Keratinocyte (primary cell): ENCODE results near the gene ZEB2. TPM values are rescaled to one million over a fixed set of nuclear protein-coding genes. Genes with fewer than 3 reads are reported as not detected.

Experiments
- DNase-seq: peaks from one replicate; pipeline ENCODE4 v3.0.0-alpha.2; 2011; ENCODE audit warnings: low read depth, missing footprints, low spot score
- FAIRE-seq: peaks from 2 replicates; lab custom pipeline; 2011; peaks lifted over from hg19 to GRCh38; lab: Jason Lieb, UNC
- H2AFZ ChIP-seq: 2 replicates; pipeline ENCODE4 v1.6.0; 2012; ENCODE audit warnings: low read length, control low read depth, inconsistent platforms; ENCODE audit not compliant: control insufficient read depth
- H3K27ac ChIP-seq: 2 replicates; pipeline ENCODE4 v1.5.1; 2011; ENCODE audit warnings: low read length; ENCODE audit not compliant: control insufficient read depth, insufficient read depth
- H3K27me3 ChIP-seq: 3 replicates; pipeline ENCODE4 v1.6.0; 2011; ENCODE audit warnings: low read length; ENCODE audit not compliant: control insufficient read depth, insufficient read depth; ENCODE audit errors: extremely low read depth
- H3K36me3 ChIP-seq, 2 experiments: 2 replicates in 1 of 2; 3 replicates in 1 of 2; pipeline ENCODE4 v1.5.1; 2011; ENCODE audit warnings: low read length in 2 of 2, mild to moderate bottlenecking in 1 of 2; ENCODE audit not compliant: control insufficient read depth in 2 of 2, insufficient read depth in 2 of 2; ENCODE audit errors: extremely low read depth in 1 of 2
- H3K4me1 ChIP-seq: 3 replicates; pipeline ENCODE4 v1.5.1; 2011; ENCODE audit warnings: low read length; ENCODE audit not compliant: control insufficient read depth, insufficient read depth; ENCODE audit errors: extremely low read depth
- H3K4me2 ChIP-seq: 3 replicates; pipeline ENCODE4 v1.6.0; 2011; ENCODE audit warnings: low read depth, low read length; ENCODE audit not compliant: control insufficient read depth, insufficient read depth; ENCODE audit errors: extremely low read depth
- H3K4me3 ChIP-seq, 3 experiments: fragments of 200-600 bp in 1 of 3; sonication (generic) in 1 of 3; 2 replicates in 2 of 3; 3 replicates in 1 of 3; pipeline ENCODE4 v1.5.1; 2011 to 2016; ENCODE audit warnings: low read length in 3 of 3, mild to moderate bottlenecking in 3 of 3, control low read depth in 2 of 3, inconsistent platforms in 1 of 3, low read depth in 1 of 3, mixed read lengths in 1 of 3, mixed run types in 1 of 3, moderate library complexity in 1 of 3; ENCODE audit not compliant: control insufficient read depth in 2 of 3, insufficient read depth in 2 of 3; ENCODE audit errors: extremely low read depth in 1 of 3
- H3K79me2 ChIP-seq: 2 replicates; pipeline ENCODE4 v1.6.0; 2012; ENCODE audit warnings: low read length; ENCODE audit not compliant: control insufficient read depth, insufficient read depth
- H3K9ac ChIP-seq: 3 replicates; pipeline ENCODE4 v1.6.0; 2011; ENCODE audit warnings: low read length; ENCODE audit not compliant: control insufficient read depth, insufficient read depth; ENCODE audit errors: extremely low read depth
- H3K9me1 ChIP-seq: 3 replicates; pipeline ENCODE4 v1.6.0; 2011; ENCODE audit warnings: low read length; ENCODE audit not compliant: control insufficient read depth, insufficient read depth; ENCODE audit errors: extremely low read depth
- H3K9me3 ChIP-seq: 2 replicates; pipeline ENCODE4 v1.5.1; 2012; ENCODE audit warnings: low read depth, low read length; ENCODE audit not compliant: control insufficient read depth
- H4K20me1 ChIP-seq: 3 replicates; pipeline ENCODE4 v1.6.0; 2011; ENCODE audit warnings: low read length; ENCODE audit not compliant: control insufficient read depth, insufficient read depth; ENCODE audit errors: extremely low read depth
- EZH2 ChIP-seq: IDR thresholded peaks from one replicate; pipeline ENCODE4 v1.6.1; 2012; ENCODE audit warnings: inconsistent platforms, mild to moderate bottlenecking, low read length, moderate library complexity
- dilution Hi-C: fragments of 300-500 bp; cut with MboI; formaldehyde crosslinking; loops from one replicate; pipeline ENCODE4 v1.7.0; 2020; ENCODE audit warnings: low sequenced_read_pairs; ENCODE audit not compliant: extremely low pct_ligation_motif_present
- polyA plus RNA-seq, 5 experiments: library from polyadenylated mRNA; depleted of rRNA in 3 of 5; stranded (reverse) in 3 of 5; stranded (forward) in 1 of 5; unstranded in 1 of 5; fragments of >200 nt; gene quantifications; 1 replicate in 1 of 5; 2 replicates in 3 of 5; 3 replicates in 1 of 5; pipeline versions ENCODE4 v1.2.1 to v1.2.3, GENCODE V29; 2011 to 2012; ENCODE audit warnings: missing spikeins in 2 of 5, low read depth in 1 of 5, low replicate concordance in 1 of 5
- TF ChIP-seq, protein P1 (sequence below), 3 experiments: IDR thresholded peaks in 1 of 3; conservative IDR thresholded peaks in 1 of 3; optimal IDR thresholded peaks in 1 of 3; 2 replicates in 2 of 3; 3 replicates in 1 of 3; pipeline versions ENCODE3 to v1.5.1; 2011; ENCODE audit warnings: low read length in 3 of 3, mild to moderate bottlenecking in 3 of 3, moderate library complexity in 2 of 3, control low read depth in 1 of 3, inconsistent platforms in 1 of 3; ENCODE audit not compliant: insufficient read depth in 2 of 3; ENCODE audit errors: extremely low read depth in 1 of 3

Gene ZEB2
- polyA plus RNA-seq, 1 donor (not counting 4 experiments of a cell fraction or from before 2014, with no cell fraction given): 0.12 TPM

DNA sequence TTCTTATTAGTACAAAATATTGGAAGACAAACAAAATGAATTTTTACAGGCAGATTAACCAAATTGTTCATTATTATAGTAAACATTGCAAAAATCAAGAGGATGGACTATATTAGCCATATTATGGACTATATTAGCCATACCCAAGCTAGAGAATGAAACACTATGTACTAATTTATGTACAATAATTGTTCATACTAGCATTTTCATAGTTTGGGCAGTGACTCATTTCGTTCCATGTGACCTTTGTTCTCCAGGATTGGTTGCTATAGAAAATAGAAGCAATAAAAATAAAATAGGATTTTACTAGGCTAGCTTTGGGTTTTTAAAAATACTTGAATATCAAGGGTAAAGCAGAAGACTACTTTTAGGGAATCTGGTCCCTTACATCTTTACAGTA, 176.8 kb downstream of the ZEB2 start:
- Histone ChIP-seq H3K4me3 (no peak overlapping the region), H3K79me2 (no peaks in the 10 kb centered on the region), H3K9ac (no peak overlapping the region), H2AFZ (no peak overlapping the region), H3K4me1 (peaks cover 4% of the 10 kb centered on the region), H3K4me2 (no peak overlapping the region), H3K9me3 (no peaks in the 10 kb centered on the region), H3K27ac (no peak overlapping the region), H3K9me1 (no peaks in the 10 kb centered on the region), H3K27me3 (no peaks in the 10 kb centered on the region), H3K36me3 (no peaks in the 10 kb centered on the region), H4K20me1 (no peaks in the 10 kb centered on the region)
- DNase-seq: no peak
- dilution Hi-C loops: no loop called here
- FAIRE-seq: no peak
- no peak for TF ChIP-seq EZH2
- TF ChIP-seq, protein P1, sequence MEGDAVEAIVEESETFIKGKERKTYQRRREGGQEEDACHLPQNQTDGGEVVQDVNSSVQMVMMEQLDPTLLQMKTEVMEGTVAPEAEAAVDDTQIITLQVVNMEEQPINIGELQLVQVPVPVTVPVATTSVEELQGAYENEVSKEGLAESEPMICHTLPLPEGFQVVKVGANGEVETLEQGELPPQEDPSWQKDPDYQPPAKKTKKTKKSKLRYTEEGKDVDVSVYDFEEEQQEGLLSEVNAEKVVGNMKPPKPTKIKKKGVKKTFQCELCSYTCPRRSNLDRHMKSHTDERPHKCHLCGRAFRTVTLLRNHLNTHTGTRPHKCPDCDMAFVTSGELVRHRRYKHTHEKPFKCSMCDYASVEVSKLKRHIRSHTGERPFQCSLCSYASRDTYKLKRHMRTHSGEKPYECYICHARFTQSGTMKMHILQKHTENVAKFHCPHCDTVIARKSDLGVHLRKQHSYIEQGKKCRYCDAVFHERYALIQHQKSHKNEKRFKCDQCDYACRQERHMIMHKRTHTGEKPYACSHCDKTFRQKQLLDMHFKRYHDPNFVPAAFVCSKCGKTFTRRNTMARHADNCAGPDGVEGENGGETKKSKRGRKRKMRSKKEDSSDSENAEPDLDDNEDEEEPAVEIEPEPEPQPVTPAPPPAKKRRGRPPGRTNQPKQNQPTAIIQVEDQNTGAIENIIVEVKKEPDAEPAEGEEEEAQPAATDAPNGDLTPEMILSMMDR (optimal IDR thresholded peaks at IDR 0.05 in 1 of 3, IDR thresholded peaks at IDR 0.05 in 1 of 3, conservative IDR thresholded peaks at IDR 0.05 in 1 of 3; ENCODE audit: extremely low read depth in 1 of 3, insufficient read depth in 2 of 3, low read length in 3 of 3): no peak

DNA sequence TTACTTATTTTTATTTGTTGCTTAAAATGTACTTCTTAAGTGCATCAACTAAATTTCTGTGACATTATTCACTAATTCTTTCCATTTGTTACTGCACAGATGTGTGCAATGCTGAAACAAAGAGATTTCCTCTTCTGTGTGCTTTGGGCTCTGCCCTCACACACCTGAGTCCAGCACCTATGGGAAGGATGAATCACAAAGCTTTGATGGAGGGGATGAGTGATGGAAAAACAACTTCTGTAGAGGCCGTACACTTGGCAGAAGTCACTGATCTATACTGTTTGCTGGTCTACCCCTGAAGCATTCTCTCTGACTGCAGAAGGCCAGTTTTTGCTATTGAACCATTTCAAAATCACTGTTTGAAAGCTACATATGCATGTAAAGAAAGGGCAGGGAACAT, 178.4 kb downstream of the ZEB2 start:
- Histone ChIP-seq H3K27me3 (no peaks in the 10 kb centered on the region), H3K4me2 (no peak overlapping the region), H3K9me3 (no peaks in the 10 kb centered on the region), H2AFZ (no peak overlapping the region), H3K79me2 (no peaks in the 10 kb centered on the region), H3K27ac (no peak overlapping the region), H3K4me3 (no peak overlapping the region), H3K4me1 (peaks cover 5% of the 10 kb centered on the region), H3K36me3 (no peaks in the 10 kb centered on the region), H3K9ac (no peak overlapping the region), H3K9me1 (no peaks in the 10 kb centered on the region), H4K20me1 (no peaks in the 10 kb centered on the region)
- no peak for FAIRE-seq
- DNase-seq: no peak
- dilution Hi-C loops: no loop called here
- TF ChIP-seq EZH2: no peak
- TF ChIP-seq, protein P1 (optimal IDR thresholded peaks at IDR 0.05 in 1 of 3, IDR thresholded peaks at IDR 0.05 in 1 of 3, conservative IDR thresholded peaks at IDR 0.05 in 1 of 3; ENCODE audit: extremely low read depth in 1 of 3, insufficient read depth in 2 of 3, low read length in 3 of 3): no peak
